ENCODE results near the gene IRF5.
"Not testable (repeated sequence)": the region's sequence is repeated elsewhere in the genome, so short reads cannot be mapped to it uniquely, and the experiment has no call there.

IRF5 gene

DNA sequence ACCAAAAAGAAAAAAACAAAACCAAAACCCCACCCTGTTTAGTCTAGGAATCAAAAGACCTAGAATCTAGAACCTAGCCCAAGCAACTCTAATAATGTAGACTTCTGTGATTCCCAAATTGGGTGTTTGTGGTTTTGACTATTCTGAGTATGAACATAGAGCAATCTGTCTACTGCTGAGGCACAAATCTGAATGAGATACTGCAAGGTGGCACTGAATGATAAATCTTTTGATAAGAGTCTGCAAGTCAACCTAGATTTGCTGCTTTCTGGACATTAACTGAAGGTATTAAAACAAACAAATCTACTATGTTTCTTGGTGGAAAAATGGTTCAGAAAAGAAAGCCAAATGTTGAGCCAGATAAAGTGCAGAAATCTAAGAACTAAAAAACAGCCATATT is 50.6 kb downstream of the IRF5 start:
- H3K4me3 ChIP-seq (ENCODE audit: low read depth, low read length) = no peak overlapping the region
- TF ChIP-seq, protein P1, sequence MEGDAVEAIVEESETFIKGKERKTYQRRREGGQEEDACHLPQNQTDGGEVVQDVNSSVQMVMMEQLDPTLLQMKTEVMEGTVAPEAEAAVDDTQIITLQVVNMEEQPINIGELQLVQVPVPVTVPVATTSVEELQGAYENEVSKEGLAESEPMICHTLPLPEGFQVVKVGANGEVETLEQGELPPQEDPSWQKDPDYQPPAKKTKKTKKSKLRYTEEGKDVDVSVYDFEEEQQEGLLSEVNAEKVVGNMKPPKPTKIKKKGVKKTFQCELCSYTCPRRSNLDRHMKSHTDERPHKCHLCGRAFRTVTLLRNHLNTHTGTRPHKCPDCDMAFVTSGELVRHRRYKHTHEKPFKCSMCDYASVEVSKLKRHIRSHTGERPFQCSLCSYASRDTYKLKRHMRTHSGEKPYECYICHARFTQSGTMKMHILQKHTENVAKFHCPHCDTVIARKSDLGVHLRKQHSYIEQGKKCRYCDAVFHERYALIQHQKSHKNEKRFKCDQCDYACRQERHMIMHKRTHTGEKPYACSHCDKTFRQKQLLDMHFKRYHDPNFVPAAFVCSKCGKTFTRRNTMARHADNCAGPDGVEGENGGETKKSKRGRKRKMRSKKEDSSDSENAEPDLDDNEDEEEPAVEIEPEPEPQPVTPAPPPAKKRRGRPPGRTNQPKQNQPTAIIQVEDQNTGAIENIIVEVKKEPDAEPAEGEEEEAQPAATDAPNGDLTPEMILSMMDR (IDR thresholded peaks at IDR 0.05; ENCODE audit: borderline replicate concordance, insufficient read depth, low read depth, low read length) = no peak

DNA sequence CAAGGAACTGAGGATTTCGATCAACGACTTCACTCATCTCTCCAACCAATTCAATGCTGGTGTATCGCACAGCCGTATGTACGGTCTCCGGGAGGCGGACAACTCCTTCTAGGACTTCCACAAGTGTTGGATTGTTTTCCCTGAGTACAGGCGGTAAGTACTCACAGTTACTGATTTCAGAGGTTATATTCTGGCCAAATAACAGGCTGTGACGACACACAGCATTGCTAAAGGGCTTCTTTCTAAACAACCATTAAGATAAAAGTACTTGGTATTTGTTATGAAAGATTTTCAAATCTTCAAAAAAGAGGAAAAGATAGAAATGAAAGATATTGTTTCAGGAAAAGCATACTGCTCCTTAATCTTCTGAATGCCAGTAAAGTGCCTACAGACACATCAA is 52.2 kb downstream of the IRF5 start:
- no peak overlapping the region for H3K4me3 ChIP-seq (ENCODE audit: low read depth, low read length)
- TF ChIP-seq, protein P1 (IDR thresholded peaks at IDR 0.05; ENCODE audit: borderline replicate concordance, insufficient read depth, low read depth, low read length) = no peak

DNA sequence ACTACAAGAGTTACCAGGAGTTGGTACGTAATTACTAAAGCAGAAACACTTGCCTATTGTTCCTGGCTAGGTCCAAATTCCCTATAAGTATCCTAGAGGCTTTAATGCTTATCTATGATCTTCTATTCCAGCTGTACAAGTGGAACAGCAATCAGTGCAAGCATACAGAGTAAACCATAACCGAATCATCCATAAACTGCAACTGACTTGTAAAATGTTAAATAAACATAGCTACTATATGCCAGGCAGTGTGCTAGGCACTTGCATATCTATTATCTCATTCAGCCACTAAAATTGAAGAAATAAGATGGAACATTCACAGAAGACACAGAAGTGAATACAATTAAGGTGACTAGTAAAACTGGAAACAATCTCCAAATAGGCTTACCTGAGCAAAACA is 55.7 kb downstream of the IRF5 start:
- TF ChIP-seq, protein P1 (IDR thresholded peaks at IDR 0.05; ENCODE audit: borderline replicate concordance, insufficient read depth, low read depth, low read length) = no peak
- no peak overlapping the region for H3K4me3 ChIP-seq (ENCODE audit: low read depth, low read length)

- H3K4me3 ChIP-seq (ENCODE audit: low read depth, low read length) = not testable (repeated sequence)
Observed at GRCh38 chr7:128994560-128994959, 56.8 kb downstream of the IRF5 start.

DNA sequence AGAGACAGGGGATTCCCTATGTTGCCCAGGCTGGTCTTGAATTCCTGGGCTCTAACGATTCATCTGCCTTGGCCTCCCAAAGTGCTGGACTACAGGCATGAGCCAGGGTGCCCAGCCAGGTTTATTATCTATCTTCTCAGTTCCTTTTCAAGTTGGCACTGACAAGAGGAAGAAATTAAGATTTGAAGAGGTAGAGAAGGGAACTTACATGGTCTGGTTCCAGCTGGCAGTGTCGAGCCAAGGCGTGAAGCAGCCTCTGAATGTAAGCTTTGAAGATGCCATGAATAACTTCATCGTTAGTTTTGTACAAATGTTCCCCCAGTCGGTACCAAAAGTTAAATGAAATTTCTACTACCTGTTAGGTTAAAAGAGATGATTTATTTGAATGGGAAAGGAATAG is 59.5 kb downstream of the IRF5 start:
- no peak overlapping the region for H3K4me3 ChIP-seq (ENCODE audit: low read depth, low read length)
- TF ChIP-seq, protein P1 (IDR thresholded peaks at IDR 0.05; ENCODE audit: borderline replicate concordance, insufficient read depth, low read depth, low read length) = no peak
